GM18499 (cell line): ENCODE measurements around the gene ACCSL.

Experiments
- ATAC-seq: cut with Tn5 transposase; IDR thresholded peaks from one replicate; pipeline ENCODE4 v1.9.1; 2021; ENCODE audit warnings: moderate number of reproducible peaks; ENCODE audit not compliant: insufficient read depth, unreplicated experiment

Gene ACCSL

GRCh38 chr11:44094260-44094868 is 46.6 kb downstream of the ACCSL start:
- ATAC-seq: peak; percentile 46

- ATAC-seq: peak; percentile 77
Observed at GRCh38 chr11:44095506-44096359, 48.0 kb downstream of the ACCSL start, which contains the start of gene EXT2. Gene EXT2, plus strand, starts transcription at chr11:44095678. Its CDS starts 12,035 bp downstream, at chr11:44107713.

- no peak for ATAC-seq
Observed at GRCh38 chr11:44096360-44097185, 48.8 kb downstream of the ACCSL start.

- no peak for ATAC-seq
Observed at GRCh38 chr11:44097821-44098220, 50.0 kb downstream of the ACCSL start.

GRCh38 chr11:44101098-44101497 is 53.3 kb downstream of the ACCSL start:
- no peak for ATAC-seq

- ATAC-seq: no peak
Observed at GRCh38 chr11:44104481-44105294, 56.9 kb downstream of the ACCSL start.

- ATAC-seq: no peak
Observed at GRCh38 chr11:44108260-44108659, 60.5 kb downstream of the ACCSL start.
